Measurements from ENCODE around the gene TMEM120B.

- no peak for TF ChIP-seq ZNF274 (IDR thresholded peaks at IDR 0.05; ENCODE audit: low read depth, low read length)
- TF ChIP-seq SUZ12 (IDR thresholded peaks at IDR 0.05; ENCODE audit: extremely low read depth, insufficient read depth, insufficient read length): no peak
These were observed 86.2 kb downstream of the TMEM120B start for GRCh38 chr12:121798787-121799155.

Data from NT2/D1 (cell line).